Measurements from ENCODE around the gene MRPS24. TPM values are rescaled to one million over a fixed set of nuclear protein-coding genes. Genes with fewer than 3 reads are reported as not detected.

The MRPS24 gene
- total RNA-seq, 1 donor from 2014 or later, result 93.9 TPM

GRCh38 chr7:43844662-43845061, 24.7 kb downstream of the MRPS24 start:
- no peaks in the 10 kb centered on the region for H3K36me3 Mint-ChIP-seq (ENCODE audit: low read depth, unreplicated experiment)
- Histone ChIP-seq H2AFZ (ENCODE audit: low read depth, low read length) (no peak overlapping the region), H3K27me3 (ENCODE audit: insufficient read depth, low read length) (no peaks in the 10 kb centered on the region), H3K79me2 (ENCODE audit: insufficient read depth, low read length) (no peaks in the 10 kb centered on the region), H3K4me2 (ENCODE audit: low read length) (no peak overlapping the region), H4K20me1 (ENCODE audit: insufficient read depth, low read length) (no peaks in the 10 kb centered on the region), H3K4me1 (ENCODE audit: insufficient read depth, low read length) (peaks cover 5% of the 10 kb centered on the region), H3K27ac (ENCODE audit: low read depth, low read length) (no peak overlapping the region), H3K9ac (ENCODE audit: low read length) (no peak overlapping the region), H3K4me3 (ENCODE audit: insufficient read depth, low read depth, low read length) (no peak overlapping the region), H3K9me3 (ENCODE audit: insufficient read depth, low read depth, low read length) (no peaks in the 10 kb centered on the region), H3K36me3 (ENCODE audit: insufficient read depth, low read length) (no peaks in the 10 kb centered on the region)
- H3K4me3 Mint-ChIP-seq (ENCODE audit: unreplicated experiment), result no peak overlapping the region
- H3K9me3 Mint-ChIP-seq (ENCODE audit: unreplicated experiment), result no peaks in the 10 kb centered on the region
- H3K27me3 Mint-ChIP-seq (ENCODE audit: low read depth, unreplicated experiment), result peaks cover 2% of the 10 kb centered on the region
- no peak overlapping the region for H3K27ac Mint-ChIP-seq (ENCODE audit: unreplicated experiment)
- FAIRE-seq (no peak), DNase-seq (ENCODE audit: low read depth) (no peak)
- TF ChIP-seq, protein P1, sequence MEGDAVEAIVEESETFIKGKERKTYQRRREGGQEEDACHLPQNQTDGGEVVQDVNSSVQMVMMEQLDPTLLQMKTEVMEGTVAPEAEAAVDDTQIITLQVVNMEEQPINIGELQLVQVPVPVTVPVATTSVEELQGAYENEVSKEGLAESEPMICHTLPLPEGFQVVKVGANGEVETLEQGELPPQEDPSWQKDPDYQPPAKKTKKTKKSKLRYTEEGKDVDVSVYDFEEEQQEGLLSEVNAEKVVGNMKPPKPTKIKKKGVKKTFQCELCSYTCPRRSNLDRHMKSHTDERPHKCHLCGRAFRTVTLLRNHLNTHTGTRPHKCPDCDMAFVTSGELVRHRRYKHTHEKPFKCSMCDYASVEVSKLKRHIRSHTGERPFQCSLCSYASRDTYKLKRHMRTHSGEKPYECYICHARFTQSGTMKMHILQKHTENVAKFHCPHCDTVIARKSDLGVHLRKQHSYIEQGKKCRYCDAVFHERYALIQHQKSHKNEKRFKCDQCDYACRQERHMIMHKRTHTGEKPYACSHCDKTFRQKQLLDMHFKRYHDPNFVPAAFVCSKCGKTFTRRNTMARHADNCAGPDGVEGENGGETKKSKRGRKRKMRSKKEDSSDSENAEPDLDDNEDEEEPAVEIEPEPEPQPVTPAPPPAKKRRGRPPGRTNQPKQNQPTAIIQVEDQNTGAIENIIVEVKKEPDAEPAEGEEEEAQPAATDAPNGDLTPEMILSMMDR (IDR thresholded peaks at IDR 0.05; ENCODE audit: insufficient read depth, low read depth, low read length), result no peak
- TF ChIP-seq EZH2 (IDR thresholded peaks at IDR 0.05; ENCODE audit: insufficient read depth, low read length), result no peak
- no peaks in the 10 kb centered on the region for H3K4me1 Mint-ChIP-seq (ENCODE audit: low read depth, unreplicated experiment)

DNA sequence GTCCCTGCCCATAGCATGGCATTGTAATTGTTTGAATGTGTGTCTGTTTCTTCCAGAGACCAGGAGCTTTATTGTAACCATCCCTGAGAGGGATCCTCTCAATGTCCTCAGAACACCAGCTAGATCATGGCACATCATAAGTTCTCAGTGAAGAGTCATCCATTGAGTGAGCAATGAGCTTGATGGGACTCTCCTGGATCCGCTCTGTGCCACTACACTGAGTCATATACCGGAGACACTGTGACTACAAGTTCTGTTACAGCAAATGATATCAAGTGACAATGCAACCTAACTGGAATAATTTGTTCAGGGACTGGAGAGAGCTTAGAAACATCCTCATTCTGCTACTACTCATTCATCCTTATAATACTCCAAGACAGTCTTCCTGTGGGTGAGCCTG, 25.1 kb downstream of the MRPS24 start:
- H3K27ac ChIP-seq (ENCODE audit: low read depth, low read length), result no peak overlapping the region
- Mint-ChIP-seq H3K9me3 (ENCODE audit: unreplicated experiment) (no peaks in the 10 kb centered on the region), H3K36me3 (ENCODE audit: low read depth, unreplicated experiment) (no peaks in the 10 kb centered on the region), H3K27me3 (ENCODE audit: low read depth, unreplicated experiment) (peaks cover 2% of the 10 kb centered on the region), H3K27ac (ENCODE audit: unreplicated experiment) (no peak overlapping the region), H3K4me3 (ENCODE audit: unreplicated experiment) (no peak overlapping the region), H3K4me1 (ENCODE audit: low read depth, unreplicated experiment) (no peaks in the 10 kb centered on the region)
- no peaks in the 10 kb centered on the region for H3K27me3 ChIP-seq (ENCODE audit: insufficient read depth, low read length)
- TF ChIP-seq, protein P1 (IDR thresholded peaks at IDR 0.05; ENCODE audit: insufficient read depth, low read depth, low read length), result no peak
- no peak for TF ChIP-seq EZH2 (IDR thresholded peaks at IDR 0.05; ENCODE audit: insufficient read depth, low read length)
- no peaks in the 10 kb centered on the region for H3K9me3 ChIP-seq (ENCODE audit: insufficient read depth, low read depth, low read length)
- H3K4me1 ChIP-seq (ENCODE audit: insufficient read depth, low read length), result peaks cover 5% of the 10 kb centered on the region
- H3K36me3 ChIP-seq (ENCODE audit: insufficient read depth, low read length), result no peaks in the 10 kb centered on the region
- no peak overlapping the region for H3K4me2 ChIP-seq (ENCODE audit: low read length)
- no peak overlapping the region for H2AFZ ChIP-seq (ENCODE audit: low read depth, low read length)
- no peak for FAIRE-seq
- no peak for DNase-seq (ENCODE audit: low read depth)
- no peaks in the 10 kb centered on the region for H3K79me2 ChIP-seq (ENCODE audit: insufficient read depth, low read length)
- H4K20me1 ChIP-seq (ENCODE audit: insufficient read depth, low read length), result no peaks in the 10 kb centered on the region
- H3K9ac ChIP-seq (ENCODE audit: low read length), result no peak overlapping the region
- no peak overlapping the region for H3K4me3 ChIP-seq (ENCODE audit: insufficient read depth, low read depth, low read length)

GRCh38 chr7:43843296-43843695, 26.0 kb downstream of the MRPS24 start:
- H3K4me1 ChIP-seq (ENCODE audit: insufficient read depth, low read length), result peaks cover 5% of the 10 kb centered on the region
- no peak overlapping the region for H3K4me2 ChIP-seq (ENCODE audit: low read length)
- H3K4me3 ChIP-seq (ENCODE audit: insufficient read depth, low read depth, low read length), result no peak overlapping the region
- peaks cover 2% of the 10 kb centered on the region for H3K27me3 Mint-ChIP-seq (ENCODE audit: low read depth, unreplicated experiment)
- H3K36me3 ChIP-seq (ENCODE audit: insufficient read depth, low read length), result no peaks in the 10 kb centered on the region
- no peak for FAIRE-seq
- H3K79me2 ChIP-seq (ENCODE audit: insufficient read depth, low read length), result no peaks in the 10 kb centered on the region
- no peaks in the 10 kb centered on the region for H3K27me3 ChIP-seq (ENCODE audit: insufficient read depth, low read length)
- H3K27ac ChIP-seq (ENCODE audit: low read depth, low read length), result no peak overlapping the region
- no peaks in the 10 kb centered on the region for H3K9me3 ChIP-seq (ENCODE audit: insufficient read depth, low read depth, low read length)
- no peak overlapping the region for H3K27ac Mint-ChIP-seq (ENCODE audit: unreplicated experiment)
- no peak for TF ChIP-seq EZH2 (IDR thresholded peaks at IDR 0.05; ENCODE audit: insufficient read depth, low read length)
- TF ChIP-seq, protein P1 (IDR thresholded peaks at IDR 0.05; ENCODE audit: insufficient read depth, low read depth, low read length), result no peak
- H3K36me3 Mint-ChIP-seq (ENCODE audit: low read depth, unreplicated experiment), result no peaks in the 10 kb centered on the region
- no peaks in the 10 kb centered on the region for H3K4me1 Mint-ChIP-seq (ENCODE audit: low read depth, unreplicated experiment)
- H3K9ac ChIP-seq (ENCODE audit: low read length), result no peak overlapping the region
- no peak for DNase-seq (ENCODE audit: low read depth)
- H3K9me3 Mint-ChIP-seq (ENCODE audit: unreplicated experiment), result no peaks in the 10 kb centered on the region
- no peaks in the 10 kb centered on the region for H4K20me1 ChIP-seq (ENCODE audit: insufficient read depth, low read length)
- H2AFZ ChIP-seq (ENCODE audit: low read depth, low read length), result no peak overlapping the region
- H3K4me3 Mint-ChIP-seq (ENCODE audit: unreplicated experiment), result no peak overlapping the region
